ENCODE data around the gene DIP2A.

DNA sequence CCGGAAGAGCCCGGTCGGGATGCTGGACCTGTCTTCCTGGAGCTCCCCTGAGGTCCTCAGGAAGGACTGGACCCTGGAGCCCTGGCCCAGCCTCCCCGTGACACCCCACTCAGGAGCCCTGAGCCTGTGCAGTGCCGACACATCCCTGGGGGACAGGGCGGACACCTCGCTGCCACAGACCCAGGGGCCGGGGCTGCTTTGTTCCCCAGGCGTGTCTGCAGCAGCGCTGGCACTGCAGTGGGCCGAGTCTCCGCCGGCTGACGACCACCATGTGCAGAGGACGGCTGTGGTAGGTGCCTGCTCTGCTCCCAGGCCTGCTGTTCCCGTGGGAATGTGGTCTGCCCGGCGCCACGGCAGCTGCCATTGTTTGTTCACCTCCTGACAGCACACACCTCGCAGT is 42.1 kb upstream of the DIP2A start:
- TF ChIP-seq, protein P1, sequence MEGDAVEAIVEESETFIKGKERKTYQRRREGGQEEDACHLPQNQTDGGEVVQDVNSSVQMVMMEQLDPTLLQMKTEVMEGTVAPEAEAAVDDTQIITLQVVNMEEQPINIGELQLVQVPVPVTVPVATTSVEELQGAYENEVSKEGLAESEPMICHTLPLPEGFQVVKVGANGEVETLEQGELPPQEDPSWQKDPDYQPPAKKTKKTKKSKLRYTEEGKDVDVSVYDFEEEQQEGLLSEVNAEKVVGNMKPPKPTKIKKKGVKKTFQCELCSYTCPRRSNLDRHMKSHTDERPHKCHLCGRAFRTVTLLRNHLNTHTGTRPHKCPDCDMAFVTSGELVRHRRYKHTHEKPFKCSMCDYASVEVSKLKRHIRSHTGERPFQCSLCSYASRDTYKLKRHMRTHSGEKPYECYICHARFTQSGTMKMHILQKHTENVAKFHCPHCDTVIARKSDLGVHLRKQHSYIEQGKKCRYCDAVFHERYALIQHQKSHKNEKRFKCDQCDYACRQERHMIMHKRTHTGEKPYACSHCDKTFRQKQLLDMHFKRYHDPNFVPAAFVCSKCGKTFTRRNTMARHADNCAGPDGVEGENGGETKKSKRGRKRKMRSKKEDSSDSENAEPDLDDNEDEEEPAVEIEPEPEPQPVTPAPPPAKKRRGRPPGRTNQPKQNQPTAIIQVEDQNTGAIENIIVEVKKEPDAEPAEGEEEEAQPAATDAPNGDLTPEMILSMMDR (IDR thresholded peaks at IDR 0.05; ENCODE audit: insufficient read depth, low read length, poor library complexity, severe bottlenecking): no peak
- TF ChIP-seq EZH2phosphoT487 (conservative IDR thresholded peaks at IDR 0.05; ENCODE audit: low read length): no peak

Measured in SU-DHL-6 (cell line).